ENCODE data around the gene ARMCX5.

Gene ARMCX5

GRCh38 chrX:102599084-102599950 lies at the start of gene ARMCX5:
Gene ARMCX5 (plus strand): TSS chrX:102599515. CDS start chrX:102602142, 2,627 bp downstream.
- Histone ChIP-seq H3K4me1 (no peaks in the 10 kb centered on the region; the same call in 1 of the 2 replicates), H3K36me3 (replicated peaks) (peaks cover 21% of the 10 kb centered on the region), H3K27me3 (ENCODE audit: low read depth) (no peaks in the 10 kb centered on the region), H3K4me3 (peak within 1 kb of the TSS; percentile 69), H3K9me3 (no peaks in the 10 kb centered on the region)
- in situ Hi-C loops (cut with MboI; ENCODE audit: low sequenced_read_pairs), result no loop called here
- peak; percentile 91 to 93 for DNase-seq (ENCODE audit: low spot score in 2 of 2)

- no peak overlapping the region for H3K4me3 ChIP-seq
- no peaks in the 10 kb centered on the region for H3K4me1 ChIP-seq
- H3K9me3 ChIP-seq, result no peaks in the 10 kb centered on the region
- no peak for DNase-seq (ENCODE audit: low spot score in 2 of 2)
- in situ Hi-C loops (cut with MboI; ENCODE audit: low sequenced_read_pairs), result no loop called here
- H3K27me3 ChIP-seq (ENCODE audit: low read depth), result no peaks in the 10 kb centered on the region
- no peaks in the 10 kb centered on the region for H3K36me3 ChIP-seq (replicated peaks)
These were observed 40.7 kb upstream of the ARMCX5 start for GRCh38 chrX:102558607-102559006.

- Histone ChIP-seq H3K9me3 (no peaks in the 10 kb centered on the region), H3K27me3 (ENCODE audit: low read depth) (no peaks in the 10 kb centered on the region), H3K36me3 (replicated peaks) (no peaks in the 10 kb centered on the region), H3K4me3 (no peak overlapping the region), H3K4me1 (no peaks in the 10 kb centered on the region)
- DNase-seq (ENCODE audit: low spot score in 2 of 2), result no peak
- in situ Hi-C loops (cut with MboI; ENCODE audit: low sequenced_read_pairs), result no loop called here
These were observed 38.8 kb upstream of the ARMCX5 start for GRCh38 chrX:102560423-102561068.

- no peak for DNase-seq (ENCODE audit: low spot score in 2 of 2)
- no peaks in the 10 kb centered on the region for H3K36me3 ChIP-seq (replicated peaks)
These were observed 18.4 kb upstream of the ARMCX5 start for GRCh38 chrX:102580891-102581290.

GRCh38 chrX:102593367-102593766 lies 5.9 kb upstream of the ARMCX5 start:
- DNase-seq (ENCODE audit: low spot score in 2 of 2), result no peak
- Histone ChIP-seq H3K9me3 (no peaks in the 10 kb centered on the region), H3K4me3 (no peak overlapping the region), H3K4me1 (no peaks in the 10 kb centered on the region), H3K27me3 (ENCODE audit: low read depth) (0 out of 2 replicates have a peak, but pooled peaks cover 3% of the 10 kb centered on the region), H3K36me3 (replicated peaks) (no peaks in the 10 kb centered on the region)
- in situ Hi-C loops (cut with MboI; ENCODE audit: low sequenced_read_pairs), result no loop called here

More at GRCh38 chrX:102580891-102581290, 18.4 kb upstream of the ARMCX5 start:
- no peaks in the 10 kb centered on the region; the same call in 1 of the 2 replicates for H3K9me3 ChIP-seq
- H3K4me3 ChIP-seq, result no peak overlapping the region
- in situ Hi-C loops (cut with MboI; ENCODE audit: low sequenced_read_pairs), result no loop called here
- H3K27me3 ChIP-seq (ENCODE audit: low read depth), result no peaks in the 10 kb centered on the region
- no peaks in the 10 kb centered on the region for H3K4me1 ChIP-seq

GRCh38 chrX:102599951-102600579 lies 750 bp downstream of the ARMCX5 start:
- Histone ChIP-seq H3K4me3 (peak overlapping the region; percentile 69), H3K4me1 (no peaks in the 10 kb centered on the region; the same call in 1 of the 2 replicates), H3K36me3 (replicated peaks) (peaks cover 21% of the 10 kb centered on the region), H3K9me3 (no peaks in the 10 kb centered on the region), H3K27me3 (ENCODE audit: low read depth) (no peaks in the 10 kb centered on the region)
- in situ Hi-C loops (cut with MboI; ENCODE audit: low sequenced_read_pairs), result no loop called here
- no peak for DNase-seq (ENCODE audit: low spot score in 2 of 2)

- Histone ChIP-seq H3K36me3 (replicated peaks) (peaks cover 43% of the 10 kb centered on the region), H3K4me1 (no peaks in the 10 kb centered on the region; the same call in none of the 2 replicates), H3K9me3 (no peaks in the 10 kb centered on the region), H3K27me3 (ENCODE audit: low read depth) (no peaks in the 10 kb centered on the region), H3K4me3 (no peak overlapping the region)
- no peak for DNase-seq (ENCODE audit: low spot score in 2 of 2)
- in situ Hi-C loops (cut with MboI; ENCODE audit: low sequenced_read_pairs), result no loop called here
These were observed 5.0 kb downstream of the ARMCX5 start for GRCh38 chrX:102604327-102604726.

GRCh38 chrX:102606115-102606514 lies 6.8 kb downstream of the ARMCX5 start:
- Histone ChIP-seq H3K4me1 (no peaks in the 10 kb centered on the region; the same call in 1 of the 2 replicates), H3K27me3 (ENCODE audit: low read depth) (no peaks in the 10 kb centered on the region), H3K4me3 (no peak overlapping the region), H3K36me3 (replicated peaks) (peaks cover 50% of the 10 kb centered on the region), H3K9me3 (no peaks in the 10 kb centered on the region)
- DNase-seq (ENCODE audit: low spot score in 2 of 2), result no peak
- in situ Hi-C loops (cut with MboI; ENCODE audit: low sequenced_read_pairs), result no loop called here

- H3K27me3 ChIP-seq (ENCODE audit: low read depth), result no peaks in the 10 kb centered on the region
- in situ Hi-C loops (cut with MboI; ENCODE audit: low sequenced_read_pairs), result no loop called here
- H3K4me3 ChIP-seq, result no peak overlapping the region
- no peaks in the 10 kb centered on the region for H3K9me3 ChIP-seq
- H3K4me1 ChIP-seq, result no peaks in the 10 kb centered on the region; the same call in 1 of the 2 replicates
- peaks cover 21% of the 10 kb centered on the region; the same call in 1 of the 2 replicates for H3K36me3 ChIP-seq (replicated peaks)
- DNase-seq (ENCODE audit: low spot score in 2 of 2), result no peak
These were observed 11.6 kb downstream of the ARMCX5 start for GRCh38 chrX:102610905-102611304.

- peaks cover 15% of the 10 kb centered on the region for H3K9me3 ChIP-seq
- no peaks in the 10 kb centered on the region for H3K36me3 ChIP-seq (replicated peaks)
- H3K27me3 ChIP-seq (ENCODE audit: low read depth), result no peaks in the 10 kb centered on the region
- in situ Hi-C loops (cut with MboI; ENCODE audit: low sequenced_read_pairs), result no loop called here
- no peak for DNase-seq (ENCODE audit: low spot score in 2 of 2)
- H3K4me3 ChIP-seq, result no peak overlapping the region
- no peaks in the 10 kb centered on the region for H3K4me1 ChIP-seq
These were observed 24.8 kb downstream of the ARMCX5 start for GRCh38 chrX:102624105-102624504.

GRCh38 chrX:102627640-102628039 lies 28.3 kb downstream of the ARMCX5 start:
- H3K4me1 ChIP-seq, result no peaks in the 10 kb centered on the region
- H3K4me3 ChIP-seq, result no peak overlapping the region
- no peaks in the 10 kb centered on the region for H3K36me3 ChIP-seq (replicated peaks)
- H3K9me3 ChIP-seq, result no peaks in the 10 kb centered on the region; the same call in 1 of the 2 replicates
- no peaks in the 10 kb centered on the region for H3K27me3 ChIP-seq (ENCODE audit: low read depth)
- in situ Hi-C loops (cut with MboI; ENCODE audit: low sequenced_read_pairs), result no loop called here
- no peak for DNase-seq (ENCODE audit: low spot score in 2 of 2)

- H3K4me1 ChIP-seq, result no peaks in the 10 kb centered on the region
- in situ Hi-C loops (cut with MboI; ENCODE audit: low sequenced_read_pairs), result no loop called here
These were observed 38.2 kb downstream of the ARMCX5 start for GRCh38 chrX:102637561-102637960.

GRCh38 chrX:102650903-102651241 lies 51.6 kb downstream of the ARMCX5 start:
- Histone ChIP-seq H3K27me3 (ENCODE audit: low read depth) (no peaks in the 10 kb centered on the region), H3K9me3 (no peaks in the 10 kb centered on the region), H3K4me3 (no peak overlapping the region), H3K4me1 (no peaks in the 10 kb centered on the region), H3K36me3 (replicated peaks) (no peaks in the 10 kb centered on the region)
- in situ Hi-C loops (cut with MboI; ENCODE audit: low sequenced_read_pairs), result no loop called here
- no peak for DNase-seq (ENCODE audit: low spot score in 2 of 2)

More at GRCh38 chrX:102637561-102637960, 38.2 kb downstream of the ARMCX5 start:
- Histone ChIP-seq H3K4me3 (no peak overlapping the region), H3K36me3 (replicated peaks) (no peaks in the 10 kb centered on the region; the same call in 1 of the 2 replicates), H3K9me3 (no peaks in the 10 kb centered on the region), H3K27me3 (ENCODE audit: low read depth) (no peaks in the 10 kb centered on the region)
- DNase-seq (ENCODE audit: low spot score in 2 of 2), result no peak

Measured in HAP-1 (cell line).